GM23248 (cell line): ENCODE results near the gene PEX6. TPM values are rescaled to one million over a fixed set of nuclear protein-coding genes. Genes with fewer than 3 reads are reported as not detected.

Experiments used
- DNase-seq: peaks from one replicate; pipeline ENCODE4 v3.0.0-alpha.2; 2015
- H2AFZ ChIP-seq: fragments of 200-600 bp; sonication (generic); 2 replicates; pipeline ENCODE4 v1.6.1; 2016; ENCODE audit warnings: antibody characterized with exemption
- H3F3A ChIP-seq: fragments of 200-600 bp; sonication (generic); 2 replicates; pipeline ENCODE4 v1.6.1; 2016; ENCODE audit warnings: mild to moderate bottlenecking, antibody characterized with exemption, mixed run types; ENCODE audit not compliant: insufficient read depth
- H3K27ac ChIP-seq: fragments of 200-600 bp; sonication (generic); 2 replicates; pipeline ENCODE4 v1.5.1; 2016; ENCODE audit warnings: mild to moderate bottlenecking
- H3K27me3 ChIP-seq: fragments of 200-600 bp; sonication (generic); replicated peaks from 2 replicates; pipeline ENCODE4 v1.6.1; 2016; ENCODE audit warnings: mild to moderate bottlenecking; ENCODE audit not compliant: insufficient read depth
- H3K36me3 ChIP-seq: fragments of 200-600 bp; sonication (generic); 2 replicates; pipeline ENCODE4 v1.6.1; 2016; ENCODE audit warnings: low read depth, mild to moderate bottlenecking
- H3K4me1 ChIP-seq: fragments of 200-600 bp; sonication (generic); 2 replicates; pipeline ENCODE4 v1.6.1; 2016; ENCODE audit warnings: mild to moderate bottlenecking; ENCODE audit not compliant: insufficient read depth
- H3K4me2 ChIP-seq: fragments of 200-600 bp; sonication (generic); one replicate; pipeline ENCODE4 v1.6.1; 2016; ENCODE audit warnings: mild to moderate bottlenecking; ENCODE audit not compliant: unreplicated experiment
- H3K4me3 ChIP-seq: fragments of 200-600 bp; sonication (generic); 2 replicates; pipeline ENCODE4 v1.5.1; 2016; ENCODE audit warnings: mild to moderate bottlenecking
- H3K79me2 ChIP-seq: fragments of 200-600 bp; sonication (generic); 2 replicates; pipeline ENCODE4 v1.6.1; 2016; ENCODE audit warnings: mild to moderate bottlenecking; ENCODE audit not compliant: insufficient read depth
- H3K9ac ChIP-seq: fragments of 200-600 bp; sonication (generic); 2 replicates; pipeline ENCODE4 v1.6.1; 2016; ENCODE audit warnings: mild to moderate bottlenecking
- H3K9me2 ChIP-seq: fragments of 200-600 bp; sonication (generic); 2 replicates; pipeline ENCODE4 v1.6.1; 2016; ENCODE audit warnings: mixed run types, mild to moderate bottlenecking, moderate library complexity; ENCODE audit not compliant: insufficient read depth
- H3K9me3 ChIP-seq: fragments of 200-600 bp; sonication (generic); one replicate; pipeline ENCODE4 v1.6.1; 2017; ENCODE audit warnings: low read depth
- H4K20me1 ChIP-seq: fragments of 200-600 bp; sonication (generic); 2 replicates; pipeline ENCODE4 v1.6.0; 2016; ENCODE audit not compliant: insufficient read depth
- EZH2 ChIP-seq: fragments of 200-600 bp; sonication (generic); IDR thresholded peaks from 2 replicates; pipeline ENCODE4 v1.6.1; 2018; ENCODE audit warnings: antibody characterized with exemption, mild to moderate bottlenecking; ENCODE audit not compliant: insufficient read depth, poor library complexity, severe bottlenecking
- EZH2phosphoT487 ChIP-seq: fragments of 200-600 bp; sonication (generic); IDR thresholded peaks from 2 replicates; pipeline ENCODE4 v1.6.1; 2018; ENCODE audit warnings: antibody characterized with exemption, moderate library complexity, mild to moderate bottlenecking, low read depth; ENCODE audit not compliant: insufficient read depth
- WGBS, 2 experiments: methylation state at CpG; one replicate each; pipeline ENCODE4 v1.1.6; 2015 to 2017; ENCODE audit warnings: low lambda C conversion rate in 2 of 2, low coverage in 1 of 2; ENCODE audit errors: missing lambda C conversion rate in 2 of 2; 5-methylcytosine and 5-hydroxymethylcytosine counted together
- in situ Hi-C: fragments of 300-500 bp; cut with MboI; formaldehyde crosslinking; loops from 2 replicates; pipeline ENCODE4 v1.15.0; 2020
- polyA plus RNA-seq: library from polyadenylated mRNA; unstranded; fragments of >200 nt; fragmentation: Nextera tagmentation; extraction: Ambion mirVana; gene quantifications from 2 replicates; pipeline ENCODE4 v1.2.1, GENCODE V29; 2016
- total RNA-seq: library from RNA; depleted of rRNA; stranded (reverse); fragments of >200 nt; shearing (Covaris generic); gene quantifications from 2 replicates; pipeline ENCODE4 v1.2.3, GENCODE V29; 2014; rRNA removed

PEX6 gene
- total and polyA plus RNA-seq, 2 experiments from 2014 or later: 12.5 to 44.2 TPM

DNA sequence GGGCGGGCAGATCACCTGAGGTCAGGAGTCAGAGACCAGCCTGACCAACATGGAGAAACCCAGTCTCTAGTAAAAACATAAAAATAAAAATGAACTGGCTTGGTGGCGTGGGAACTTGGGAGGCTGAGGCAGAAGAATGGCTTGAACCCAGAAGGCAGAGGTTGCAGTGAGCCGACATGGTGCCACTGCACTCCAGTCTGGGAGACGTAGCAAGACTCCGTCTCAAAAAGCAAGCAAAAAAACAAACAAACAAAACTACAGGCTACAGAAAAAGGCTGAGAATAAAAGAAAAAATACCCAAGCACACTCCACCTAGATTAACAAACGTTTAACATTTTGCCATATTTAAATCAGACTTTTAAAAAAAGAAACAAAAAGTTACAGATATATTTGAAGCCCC lies 57.2 kb downstream of the PEX6 start:
- in situ Hi-C loops: no loop called here
- H3F3A ChIP-seq: no peaks in the 10 kb centered on the region
- no peaks in the 10 kb centered on the region for H3K27me3 ChIP-seq
- no peak overlapping the region for H2AFZ ChIP-seq
- no peak overlapping the region for H3K27ac ChIP-seq
- no peaks in the 10 kb centered on the region for H3K36me3 ChIP-seq
- H3K9ac ChIP-seq: no peak overlapping the region
- H4K20me1 ChIP-seq: no peaks in the 10 kb centered on the region
- WGBS, 2 experiments: 58 to 61% methylated on average over 6 of the region's 6 CpGs
- TF ChIP-seq EZH2phosphoT487: no peak
- no peak for TF ChIP-seq EZH2
- no peak overlapping the region for H3K4me3 ChIP-seq
- no peaks in the 10 kb centered on the region for H3K79me2 ChIP-seq
- H3K4me2 ChIP-seq: no peak overlapping the region
- no peak for DNase-seq
- H3K4me1 ChIP-seq: peaks cover 2% of the 10 kb centered on the region; the same call in 1 of the 2 replicates
- H3K9me2 ChIP-seq: no peaks in the 10 kb centered on the region
- no peaks in the 10 kb centered on the region for H3K9me3 ChIP-seq

DNA sequence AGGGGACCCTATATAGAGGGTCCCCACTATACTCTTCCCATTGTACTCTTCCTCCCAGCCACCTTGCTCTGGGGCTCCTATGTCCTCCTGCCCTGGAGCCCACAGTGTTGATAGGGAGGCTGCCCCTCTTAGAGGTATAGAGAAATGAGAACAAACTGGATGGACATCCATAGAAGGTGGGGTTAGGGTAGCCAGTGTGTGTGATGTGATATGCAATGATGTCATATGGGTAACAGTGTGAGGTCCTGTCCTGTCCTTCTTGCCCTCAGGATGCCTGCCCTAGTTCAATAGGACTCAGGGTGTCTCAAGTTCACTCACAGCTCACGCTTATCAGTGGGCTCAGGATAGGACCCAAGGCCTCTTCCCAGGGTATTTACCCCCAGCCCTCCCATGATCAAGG lies 62.7 kb downstream of the PEX6 start:
- Histone ChIP-seq H2AFZ (no peak overlapping the region), H3K9ac (no peak overlapping the region), H3F3A (no peaks in the 10 kb centered on the region), H3K4me3 (no peak overlapping the region), H3K27me3 (no peaks in the 10 kb centered on the region), H3K36me3 (no peaks in the 10 kb centered on the region), H3K27ac (no peak overlapping the region), H3K4me1 (peaks cover 2% of the 10 kb centered on the region; the same call in 1 of the 2 replicates), H3K4me2 (no peak overlapping the region), H3K9me2 (no peaks in the 10 kb centered on the region), H4K20me1 (no peaks in the 10 kb centered on the region), H3K9me3 (no peaks in the 10 kb centered on the region), H3K79me2 (no peaks in the 10 kb centered on the region)
- no peak for TF ChIP-seq EZH2phosphoT487
- TF ChIP-seq EZH2: no peak
- DNase-seq: no peak
- WGBS, 2 experiments: 50% methylated on average over 1 of the region's 1 CpG
- in situ Hi-C loops: no loop called here

- no peaks in the 10 kb centered on the region for H4K20me1 ChIP-seq
- no peaks in the 10 kb centered on the region for H3K79me2 ChIP-seq
- TF ChIP-seq EZH2phosphoT487: no peak
- TF ChIP-seq EZH2: no peak
- H3K36me3 ChIP-seq: no peaks in the 10 kb centered on the region
- H3K9me2 ChIP-seq: no peaks in the 10 kb centered on the region
- no peaks in the 10 kb centered on the region for H3K9me3 ChIP-seq
- in situ Hi-C loops: no loop called here
- no peak within 1 kb of the TSS for H3K9ac ChIP-seq
- no peak within 1 kb of the TSS for H3K27ac ChIP-seq
- no peak for DNase-seq
- WGBS, 2 experiments: 55% methylated on average over 10 of the region's 10 CpGs
- no peak within 1 kb of the TSS for H3K4me3 ChIP-seq
- peaks cover 2% of the 10 kb centered on the region; the same call in 1 of the 2 replicates for H3K4me1 ChIP-seq
- H3K4me2 ChIP-seq: no peak within 1 kb of the TSS
- H3K27me3 ChIP-seq: no peaks in the 10 kb centered on the region
- H2AFZ ChIP-seq: no peak within 1 kb of the TSS
- no peaks in the 10 kb centered on the region for H3F3A ChIP-seq
Observed at GRCh38 chr6:42915732-42916131, 63.2 kb downstream of the PEX6 start, which contains the start of gene PTCRA. Gene PTCRA (plus strand): TSS chr6:42916053. CDS start chr6:42916070, 17 bp downstream.

DNA sequence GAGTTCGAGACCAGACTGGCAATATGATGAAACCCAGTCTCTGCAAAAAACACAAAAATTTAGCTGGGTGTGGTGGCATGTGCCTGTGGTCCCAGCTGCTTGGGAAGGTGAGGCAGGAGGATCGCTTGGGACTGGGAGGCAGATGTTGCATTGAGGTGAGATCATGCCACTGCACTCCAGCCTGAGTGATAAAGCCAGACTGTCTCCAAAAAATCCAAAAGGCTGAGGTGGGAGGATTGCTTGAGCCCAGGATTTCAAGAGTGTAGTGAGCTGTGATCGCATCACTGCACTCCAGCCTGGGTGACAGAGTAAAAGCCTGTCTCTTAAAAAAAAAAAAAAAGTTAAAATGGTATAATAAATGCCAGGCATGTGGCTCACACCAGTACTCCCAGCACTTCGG lies 64.4 kb downstream of the PEX6 start:
- H3K9ac ChIP-seq: no peak overlapping the region
- 34 to 35% methylated on average over 4 of the region's 4 CpGs for WGBS, 2 experiments
- in situ Hi-C loops: no loop called here
- no peaks in the 10 kb centered on the region for H3K36me3 ChIP-seq
- H3K9me2 ChIP-seq: no peaks in the 10 kb centered on the region
- H3K4me1 ChIP-seq: no peaks in the 10 kb centered on the region
- no peak for TF ChIP-seq EZH2phosphoT487
- no peak for TF ChIP-seq EZH2
- DNase-seq: peak; percentile 33
- H3K79me2 ChIP-seq: no peaks in the 10 kb centered on the region
- no peaks in the 10 kb centered on the region for H3K27me3 ChIP-seq
- no peaks in the 10 kb centered on the region for H4K20me1 ChIP-seq
- H3K27ac ChIP-seq: no peak overlapping the region
- H2AFZ ChIP-seq: no peak overlapping the region
- no peaks in the 10 kb centered on the region for H3F3A ChIP-seq
- no peak overlapping the region for H3K4me3 ChIP-seq
- no peaks in the 10 kb centered on the region for H3K9me3 ChIP-seq
- H3K4me2 ChIP-seq: no peak overlapping the region

Other genes starting within 250 kb of the PEX6 start
- 36.9 and 37.3 TPM in 2 replicates for gene TBCC, start 233.1 kb downstream of the PEX6 start, total RNA-seq
- gene TBCC, start 233.1 kb downstream of the PEX6 start, polyA plus RNA-seq: 35.0 and 38.3 TPM in 2 replicates
- gene BICRAL, start 197.1 kb downstream of the PEX6 start, total RNA-seq: 5.4 and 5.7 TPM in 2 replicates
- 2.4 and 2.5 TPM in 2 replicates for gene BICRAL, start 197.1 kb downstream of the PEX6 start, polyA plus RNA-seq
- 112 and 133 TPM in 2 replicates for gene RPL7L1, start 99.6 kb downstream of the PEX6 start, total RNA-seq
- 88.2 and 92.0 TPM in 2 replicates for gene RPL7L1, start 99.6 kb downstream of the PEX6 start, polyA plus RNA-seq
- not detected in 2 replicates for gene PTCRA, start 63.1 kb downstream of the PEX6 start, total RNA-seq
- gene PTCRA, start 63.1 kb downstream of the PEX6 start, polyA plus RNA-seq: not detected in 2 replicates
- 41.4 and 45.1 TPM in 2 replicates for gene CNPY3, start 49.7 kb downstream of the PEX6 start, total RNA-seq
- gene CNPY3, start 49.7 kb downstream of the PEX6 start, polyA plus RNA-seq: 58.6 and 63.6 TPM in 2 replicates
- not detected in 2 replicates for gene GNMT, start 18.4 kb downstream of the PEX6 start, total RNA-seq
- not detected in 2 replicates for gene GNMT, start 18.4 kb downstream of the PEX6 start, polyA plus RNA-seq
- 39.1 and 42.7 TPM in 2 replicates for gene PPP2R5D, start 5.4 kb upstream of the PEX6 start, total RNA-seq
- gene PPP2R5D, start 5.4 kb upstream of the PEX6 start, polyA plus RNA-seq: 40.7 and 41.4 TPM in 2 replicates
- gene MEA1, start 34.8 kb upstream of the PEX6 start, total RNA-seq: 83.1 and 100 TPM in 2 replicates
- 171 and 175 TPM in 2 replicates for gene MEA1, start 34.8 kb upstream of the PEX6 start, polyA plus RNA-seq
- 124 and 129 TPM in 2 replicates for gene KLHDC3, start 35.1 kb upstream of the PEX6 start, total RNA-seq
- 94.3 and 95.4 TPM in 2 replicates for gene KLHDC3, start 35.1 kb upstream of the PEX6 start, polyA plus RNA-seq
- gene RRP36, start 42.4 kb upstream of the PEX6 start, total RNA-seq: 45.0 and 58.3 TPM in 2 replicates
- 71.6 and 74.3 TPM in 2 replicates for gene RRP36, start 42.4 kb upstream of the PEX6 start, polyA plus RNA-seq
- gene CUL7, start 74.7 kb upstream of the PEX6 start, total RNA-seq: 50.1 and 54.1 TPM in 2 replicates
- gene CUL7, start 74.7 kb upstream of the PEX6 start, polyA plus RNA-seq: 21.8 and 23.7 TPM in 2 replicates
- 18.5 and 19.7 TPM in 2 replicates for gene MRPL2, start 80.3 kb upstream of the PEX6 start, total RNA-seq
- gene MRPL2, start 80.3 kb upstream of the PEX6 start, polyA plus RNA-seq: 71.9 and 78.0 TPM in 2 replicates
- 15.0 and 32.2 TPM in 2 replicates for gene KLC4, start 80.5 kb upstream of the PEX6 start, total RNA-seq
- 10.4 and 10.7 TPM in 2 replicates for gene KLC4, start 80.5 kb upstream of the PEX6 start, polyA plus RNA-seq
- gene PTK7, start 97.1 kb upstream of the PEX6 start, total RNA-seq: 146 and 162 TPM in 2 replicates
- gene PTK7, start 97.1 kb upstream of the PEX6 start, polyA plus RNA-seq: 110 and 113 TPM in 2 replicates
- gene SRF, start 192.1 kb upstream of the PEX6 start, total RNA-seq: 23.5 and 29.6 TPM in 2 replicates
- 3.3 TPM in 2 replicates for gene SRF, start 192.1 kb upstream of the PEX6 start, polyA plus RNA-seq
- 15.0 and 26.1 TPM in 2 replicates for gene CUL9, start 203.0 kb upstream of the PEX6 start, total RNA-seq
- gene CUL9, start 203.0 kb upstream of the PEX6 start, polyA plus RNA-seq: 8.5 and 8.6 TPM in 2 replicates